HG03378 (cell line): ENCODE measurements around the gene CALR3.
"Not testable (repeated sequence)": the region's sequence is repeated elsewhere in the genome, so short reads cannot be mapped to it uniquely, and the experiment has no call there.

Experiments used
- ATAC-seq: cut with Tn5 transposase; IDR thresholded peaks from one replicate; pipeline ENCODE4 v1.9.1; 2021; ENCODE audit warnings: mild to moderate bottlenecking, moderate library complexity; ENCODE audit not compliant: unreplicated experiment

Gene CALR3

GRCh38 chr19:16504271-16504670 lies 8.3 kb upstream of the CALR3 start:
- ATAC-seq = no peak

GRCh38 chr19:16497837-16498236 lies 1.9 kb upstream of the CALR3 start:
- ATAC-seq = no peak

GRCh38 chr19:16497042-16497441 lies 1.1 kb upstream of the CALR3 start:
- ATAC-seq = no peak

- ATAC-seq = no peak
These were observed 631 bp upstream of the CALR3 start for GRCh38 chr19:16496613-16496983.

GRCh38 chr19:16486476-16486875 lies 9.5 kb downstream of the CALR3 start:
- ATAC-seq = not testable (repeated sequence)

GRCh38 chr19:16482745-16483144 lies 13.2 kb downstream of the CALR3 start:
- no peak for ATAC-seq

- no peak for ATAC-seq
These were observed 18.7 kb downstream of the CALR3 start for GRCh38 chr19:16477311-16477710.

GRCh38 chr19:16476401-16476800 lies 19.6 kb downstream of the CALR3 start:
- no peak for ATAC-seq

- ATAC-seq = no peak
These were observed 22.0 kb downstream of the CALR3 start for GRCh38 chr19:16473875-16474392.

- no peak for ATAC-seq
These were observed 23.0 kb downstream of the CALR3 start for GRCh38 chr19:16472992-16473391.

GRCh38 chr19:16472559-16472899 lies 23.4 kb downstream of the CALR3 start:
- ATAC-seq = not testable (repeated sequence)

- ATAC-seq = no peak
These were observed 24.8 kb downstream of the CALR3 start for GRCh38 chr19:16470911-16471811.

GRCh38 chr19:16470541-16470910 lies 25.4 kb downstream of the CALR3 start:
- no peak for ATAC-seq

GRCh38 chr19:16467581-16467980 lies 28.4 kb downstream of the CALR3 start:
- ATAC-seq = no peak

- ATAC-seq = not testable (repeated sequence)
These were observed 29.1 kb downstream of the CALR3 start for GRCh38 chr19:16466802-16467427.

- ATAC-seq = no peak
These were observed 30.7 kb downstream of the CALR3 start for GRCh38 chr19:16465239-16465638.

GRCh38 chr19:16463991-16464575 lies 31.9 kb downstream of the CALR3 start:
- ATAC-seq = no peak

- ATAC-seq = no peak
These were observed 32.5 kb downstream of the CALR3 start for GRCh38 chr19:16463341-16463990.

GRCh38 chr19:16462757-16463250 lies 33.2 kb downstream of the CALR3 start:
- ATAC-seq = no peak

GRCh38 chr19:16461630-16462051 lies 34.3 kb downstream of the CALR3 start:
- no peak for ATAC-seq

GRCh38 chr19:16460454-16460853 lies 35.5 kb downstream of the CALR3 start:
- no peak for ATAC-seq
